ENCODE measurements around the gene TM4SF18. TPM values are rescaled to one million over a fixed set of nuclear protein-coding genes. Genes with fewer than 3 reads are reported as not detected.

TM4SF18 gene
- total RNA-seq, 1 donor from 2014 or later: not detected

GRCh38 chr3:149313542-149313941 lies 19.9 kb downstream of the TM4SF18 start:
- Mint-ChIP-seq H3K9me3 (peaks cover 16% of the 10 kb centered on the region), H3K36me3 (no peaks in the 10 kb centered on the region), H3K27me3 (ENCODE audit: insufficient read depth, low read depth) (no peaks in the 10 kb centered on the region), H3K4me3 (no peak overlapping the region), H3K4me1 (peaks cover 20% of the 10 kb centered on the region), H3K27ac (no peak overlapping the region)
- Histone ChIP-seq H3K9me3 (ENCODE audit: low read depth) (no peaks in the 10 kb centered on the region), H3K4me2 (no peak overlapping the region), H3K4me3 (no peak overlapping the region), H3K4me1 (no peaks in the 10 kb centered on the region), H3K36me3 (no peaks in the 10 kb centered on the region), H3K9ac (no peak overlapping the region), H3K27ac (no peak overlapping the region), H4K20me1 (ENCODE audit: low read depth) (no peaks in the 10 kb centered on the region), H3K79me2 (ENCODE audit: low read depth) (no peaks in the 10 kb centered on the region), H2AFZ (replicated peaks) (no peak overlapping the region), H3K27me3 (no peaks in the 10 kb centered on the region), H3F3A (ENCODE audit: low read depth) (no peaks in the 10 kb centered on the region)
- TF ChIP-seq CTCF (IDR thresholded peaks at IDR 0.05) (no peak), EZH2phosphoT487 (IDR thresholded peaks at IDR 0.05) (no peak), EZH2 (IDR thresholded peaks at IDR 0.05) (no peak)
- DNase-seq (ENCODE audit: low spot score): no peak

GRCh38 chr3:149310796-149311534 lies 22.5 kb downstream of the TM4SF18 start:
- Histone ChIP-seq H3K4me3 (no peak overlapping the region), H4K20me1 (ENCODE audit: low read depth) (no peaks in the 10 kb centered on the region), H3K4me1 (no peaks in the 10 kb centered on the region), H3K79me2 (ENCODE audit: low read depth) (no peaks in the 10 kb centered on the region), H3K36me3 (no peaks in the 10 kb centered on the region), H3K27me3 (no peaks in the 10 kb centered on the region), H3K27ac (no peak overlapping the region), H3K9me3 (ENCODE audit: low read depth) (no peaks in the 10 kb centered on the region), H2AFZ (replicated peaks) (no peak overlapping the region), H3F3A (ENCODE audit: low read depth) (no peaks in the 10 kb centered on the region), H3K9ac (no peak overlapping the region), H3K4me2 (no peak overlapping the region)
- Mint-ChIP-seq H3K27ac (no peak overlapping the region), H3K36me3 (no peaks in the 10 kb centered on the region), H3K4me3 (no peak overlapping the region), H3K4me1 (peaks cover 10% of the 10 kb centered on the region), H3K27me3 (ENCODE audit: insufficient read depth, low read depth) (no peaks in the 10 kb centered on the region), H3K9me3 (peaks cover 14% of the 10 kb centered on the region)
- TF ChIP-seq EZH2phosphoT487 (IDR thresholded peaks at IDR 0.05) (no peak), CTCF (IDR thresholded peaks at IDR 0.05) (no peak), EZH2 (IDR thresholded peaks at IDR 0.05) (no peak)
- DNase-seq (ENCODE audit: low spot score): no peak

GRCh38 chr3:149307435-149307783 lies 26.0 kb downstream of the TM4SF18 start:
- Histone ChIP-seq H3K4me2 (no peak overlapping the region), H3K27me3 (no peaks in the 10 kb centered on the region), H3K9me3 (ENCODE audit: low read depth) (no peaks in the 10 kb centered on the region), H3K27ac (no peak overlapping the region), H4K20me1 (ENCODE audit: low read depth) (no peaks in the 10 kb centered on the region), H3K4me1 (no peaks in the 10 kb centered on the region), H3K79me2 (ENCODE audit: low read depth) (no peaks in the 10 kb centered on the region), H3K9ac (no peak overlapping the region), H3K36me3 (no peaks in the 10 kb centered on the region), H3K4me3 (no peak overlapping the region), H2AFZ (replicated peaks) (no peak overlapping the region), H3F3A (ENCODE audit: low read depth) (no peaks in the 10 kb centered on the region)
- Mint-ChIP-seq H3K4me3 (no peak overlapping the region), H3K36me3 (no peaks in the 10 kb centered on the region), H3K4me1 (no peaks in the 10 kb centered on the region), H3K27me3 (ENCODE audit: insufficient read depth, low read depth) (no peaks in the 10 kb centered on the region), H3K9me3 (peaks cover 18% of the 10 kb centered on the region), H3K27ac (no peak overlapping the region)
- no peak for DNase-seq (ENCODE audit: low spot score)
- TF ChIP-seq EZH2phosphoT487 (IDR thresholded peaks at IDR 0.05): no peak
- TF ChIP-seq EZH2 (IDR thresholded peaks at IDR 0.05): no peak
- no peak for TF ChIP-seq CTCF (IDR thresholded peaks at IDR 0.05)

All from neural progenitor cell (in vitro differentiated cells).